C4-2B (cell line): Measurements from ENCODE around the gene NPEPL1.

Source experiments
- H3K27ac ChIP-seq: fragments of 450-650 bp; 2 replicates; pipeline ENCODE4 v1.5.1; 2017
- CTCF ChIP-seq: fragments of 450-650 bp; conservative IDR thresholded peaks from 2 replicates; pipeline ENCODE4 v1.5.1; 2017; ENCODE audit warnings: mild to moderate bottlenecking
- ZFX ChIP-seq: fragments of 450-650 bp; IDR thresholded peaks from 2 replicates; pipeline ENCODE4 v1.6.1; 2017

NPEPL1 gene

DNA sequence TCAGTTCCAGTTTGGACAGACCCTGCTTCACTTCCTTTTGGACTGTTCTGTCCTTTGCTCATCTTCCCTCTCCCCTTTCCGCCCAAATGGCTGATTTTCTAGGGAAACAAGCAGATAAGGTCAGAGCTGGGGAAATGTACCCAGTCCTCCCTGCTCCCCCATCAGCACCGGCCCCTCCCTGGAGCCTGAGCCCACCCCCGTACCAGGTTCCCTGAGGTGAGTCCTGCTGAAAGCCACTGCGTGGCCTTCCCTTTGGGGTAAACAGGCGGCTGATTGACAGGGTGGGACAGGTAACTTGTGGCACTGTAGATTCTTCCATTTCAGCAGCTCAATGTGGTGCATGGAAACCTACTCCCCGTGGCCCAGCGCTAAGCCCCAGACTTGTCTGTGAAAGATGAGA is 70.5 kb downstream of the NPEPL1 start:
- no peak overlapping the region for H3K27ac ChIP-seq
- TF ChIP-seq ZFX (no peak), CTCF (no peak)
